Measurements from ENCODE around the gene MGARP. TPM values are rescaled to one million over a fixed set of nuclear protein-coding genes. Genes with fewer than 3 reads are reported as not detected.

MGARP gene
- total and polyA plus RNA-seq, 2 of the 4 experiments (the other 2 are of a cell fraction) = 34.7 to 35.0 TPM

DNA sequence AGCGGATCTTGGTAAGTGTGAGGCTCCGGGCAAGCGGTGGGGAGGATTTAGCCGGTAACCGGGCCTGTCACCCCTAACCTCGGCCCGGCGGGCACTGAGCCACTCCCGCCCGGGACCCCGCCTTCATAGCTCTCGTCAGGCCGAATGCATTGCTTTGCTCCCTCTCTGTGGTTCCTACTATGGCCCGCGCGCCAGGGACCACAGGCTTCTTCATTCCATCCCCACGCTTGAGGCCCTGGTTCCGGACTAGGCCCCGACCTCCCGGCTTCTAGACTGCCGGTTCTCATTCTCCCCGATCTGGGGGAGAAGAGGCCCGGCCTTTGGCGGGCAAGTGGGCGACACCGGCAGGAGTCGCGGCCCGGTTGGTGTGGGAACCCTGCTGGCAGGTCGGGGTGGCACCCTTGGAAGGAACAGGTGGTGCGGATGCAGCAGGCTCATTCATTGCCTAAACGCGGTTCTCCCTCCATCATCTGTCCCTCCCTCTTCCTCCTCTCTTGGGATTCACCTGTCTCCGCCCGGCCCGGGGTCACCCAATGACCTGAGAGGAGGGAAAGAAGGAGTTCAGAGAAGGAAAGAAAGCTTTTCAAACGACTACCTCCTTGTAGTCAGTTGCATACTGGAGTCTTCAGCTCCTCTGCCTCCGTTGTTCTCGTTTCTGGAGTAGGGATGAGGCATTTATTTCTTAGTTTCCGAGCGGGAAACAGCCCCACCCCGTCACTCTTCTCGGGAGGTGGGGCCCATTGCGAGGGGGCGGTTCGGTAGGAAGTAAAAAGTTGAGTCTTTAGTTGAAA, 22.0 kb upstream of the MGARP start, which contains the start of gene NDUFC1:
Gene NDUFC1 (minus strand): TSS at position 657 of the 791 bp plus-strand sequence. CDS start 6,679 bp downstream, outside the sequence.
- peak within 1 kb of the TSS; percentile 89 for H3K4ac ChIP-seq (ENCODE audit: low read depth, low read length)
- H4K8ac ChIP-seq (ENCODE audit: low read depth in 2 of 2, low read length in 2 of 2) = peak within 1 kb of the TSS; percentile 66 to 86
- H3K18ac ChIP-seq (ENCODE audit: low read depth, low read length) = no peak within 1 kb of the TSS
- H3K36me3 ChIP-seq (ENCODE audit: control insufficient read depth, insufficient read depth, low read length) = 0 out of 2 replicates have a peak, but pooled peaks cover 1% of the 10 kb centered on the region
- peak; percentile 30 for ATAC-seq (ENCODE audit: low read depth)
- no peaks in the 10 kb centered on the region for H3K9me3 ChIP-seq (ENCODE audit: control insufficient read depth, insufficient read depth, low read length)
- intact Hi-C loops (cut with micrococcal nuclease) = loop anchor here (5.0 kb wide), 1 partner anchor 220 kb away; no protein-coding TSS in a partner anchor
- H2BK5ac ChIP-seq (ENCODE audit: low read depth, low read length, poor library complexity, severe bottlenecking) = peak within 1 kb of the TSS; percentile 59
- peak within 1 kb of the TSS; percentile 86 for H3K27ac ChIP-seq (ENCODE audit: insufficient read depth, low read length)
- peak within 1 kb of the TSS; percentile 75 for H3K4me3 ChIP-seq (ENCODE audit: insufficient read depth, low read depth, low read length)
- peak within 1 kb of the TSS; percentile 63 for H4K91ac ChIP-seq (ENCODE audit: insufficient read depth, low read depth, low read length)
- H2BK15ac ChIP-seq (ENCODE audit: low read depth, low read length) = no peak within 1 kb of the TSS
- peak; percentile 35 for DNase-seq
- H3K4me2 ChIP-seq (ENCODE audit: low read depth, low read length) = peak within 1 kb of the TSS; percentile 90
- no TSS peak for BruUV-seq (replicated peaks)
- H2BK20ac ChIP-seq (ENCODE audit: low read depth, low read length) = no peak within 1 kb of the TSS
- peak within 1 kb of the TSS; percentile 57 for H2AK5ac ChIP-seq (ENCODE audit: low read depth, low read length)
- peaks cover 5 to 28% of the 10 kb centered on the region in 2 experiments; a peak in 2 of 4 replicates for H3K79me1 ChIP-seq (ENCODE audit: low read depth in 1 of 2, low read length in 2 of 2)
- WGBS, 2 experiments (ENCODE audit: extremely low coverage in 2 of 2, insufficient read length in 1 of 2) = 0% methylated on average over 4 of the region's 46 CpGs; no CpG with 5 or more reads in 1 of the 2 experiments
- H4K5ac ChIP-seq (ENCODE audit: low read depth, low read length) = no peak within 1 kb of the TSS; the same call in 1 of the 2 replicates
- H2AFZ ChIP-seq (replicated peaks; ENCODE audit: low read length, poor library complexity) = peak within 1 kb of the TSS; percentile 95
- H3K9me1 ChIP-seq (ENCODE audit: insufficient read depth, low read length) = no peaks in the 10 kb centered on the region
- H2AK9ac ChIP-seq (replicated peaks; ENCODE audit: low read depth, low read length, poor library complexity) = peak within 1 kb of the TSS; percentile 93
- ChIA-PET CTCF (interaction anchor here (1.0 to 1.2 kb wide), 2 partner anchors 14 to 21 kb away, joined by 3 read pairs; no protein-coding TSS in a partner anchor), POLR2A (ENCODE audit: unreplicated experiment) (no interaction called here)
- H3K9ac ChIP-seq (ENCODE audit: low read depth, low read length) = peak within 1 kb of the TSS; percentile 86
- no peaks in the 10 kb centered on the region for H3K27me3 ChIP-seq (ENCODE audit: control insufficient read depth, insufficient read depth, low read length)
- peaks cover 42% of the 10 kb centered on the region for H4K20me1 ChIP-seq (ENCODE audit: insufficient read depth, low read length)
- H3K23ac ChIP-seq (ENCODE audit: low read depth, low read length) = peak within 1 kb of the TSS; percentile 71
- H3K14ac ChIP-seq (replicated peaks; ENCODE audit: low read depth, low read length) = peak within 1 kb of the TSS; percentile 93
- peak within 1 kb of the TSS; percentile 44; the same call in 1 of the 2 replicates for H2BK120ac ChIP-seq (ENCODE audit: low read depth, low read length)
- H3K4me1 ChIP-seq (ENCODE audit: control insufficient read depth, insufficient read depth, low read length) = peaks cover 2% of the 10 kb centered on the region
- TF ChIP-seq, protein P1, sequence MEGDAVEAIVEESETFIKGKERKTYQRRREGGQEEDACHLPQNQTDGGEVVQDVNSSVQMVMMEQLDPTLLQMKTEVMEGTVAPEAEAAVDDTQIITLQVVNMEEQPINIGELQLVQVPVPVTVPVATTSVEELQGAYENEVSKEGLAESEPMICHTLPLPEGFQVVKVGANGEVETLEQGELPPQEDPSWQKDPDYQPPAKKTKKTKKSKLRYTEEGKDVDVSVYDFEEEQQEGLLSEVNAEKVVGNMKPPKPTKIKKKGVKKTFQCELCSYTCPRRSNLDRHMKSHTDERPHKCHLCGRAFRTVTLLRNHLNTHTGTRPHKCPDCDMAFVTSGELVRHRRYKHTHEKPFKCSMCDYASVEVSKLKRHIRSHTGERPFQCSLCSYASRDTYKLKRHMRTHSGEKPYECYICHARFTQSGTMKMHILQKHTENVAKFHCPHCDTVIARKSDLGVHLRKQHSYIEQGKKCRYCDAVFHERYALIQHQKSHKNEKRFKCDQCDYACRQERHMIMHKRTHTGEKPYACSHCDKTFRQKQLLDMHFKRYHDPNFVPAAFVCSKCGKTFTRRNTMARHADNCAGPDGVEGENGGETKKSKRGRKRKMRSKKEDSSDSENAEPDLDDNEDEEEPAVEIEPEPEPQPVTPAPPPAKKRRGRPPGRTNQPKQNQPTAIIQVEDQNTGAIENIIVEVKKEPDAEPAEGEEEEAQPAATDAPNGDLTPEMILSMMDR (conservative IDR thresholded peaks at IDR 0.05; ENCODE audit: low read depth, low read length) = 0 out of 2 replicates have a peak, but pooled peaks have one; percentile 18
- TF ChIP-seq CHD1 (IDR thresholded peaks at IDR 0.05; ENCODE audit: low read depth, low read length) (0 out of 2 replicates have a peak, but pooled peaks have one; percentile 5), MAZ (IDR thresholded peaks at IDR 0.05; ENCODE audit: borderline replicate concordance, low read depth, low read length) (peak; percentile 63; the same call in 1 of the 2 replicates), FOS (IDR thresholded peaks at IDR 0.05; ENCODE audit: low read depth, low read length) (no peak), POLR2A (IDR thresholded peaks at IDR 0.05; ENCODE audit: low read depth, low read length) (peak; percentile 19; the same call in 1 of the 2 replicates)
- in situ Hi-C loops (cut with MboI; ENCODE audit: low sequenced_read_pairs) = no loop called here
- H3K56ac ChIP-seq (ENCODE audit: extremely low read depth, insufficient read depth, low read length) = peak within 1 kb of the TSS; percentile 66
- dilution Hi-C loops (cut with HindIII; ENCODE audit: low sequenced_read_pairs, unreplicated experiment) = no loop called here

Data from IMR-90 (cell line).